ENCODE measurements around the gene IGF2BP2. TPM values are rescaled to one million over a fixed set of nuclear protein-coding genes. Genes with fewer than 3 reads are reported as not detected.
"Not testable (repeated sequence)": the region's sequence is repeated elsewhere in the genome, so short reads cannot be mapped to it uniquely, and the experiment has no call there.

The IGF2BP2 gene
- total RNA-seq, result 8.4 TPM

DNA sequence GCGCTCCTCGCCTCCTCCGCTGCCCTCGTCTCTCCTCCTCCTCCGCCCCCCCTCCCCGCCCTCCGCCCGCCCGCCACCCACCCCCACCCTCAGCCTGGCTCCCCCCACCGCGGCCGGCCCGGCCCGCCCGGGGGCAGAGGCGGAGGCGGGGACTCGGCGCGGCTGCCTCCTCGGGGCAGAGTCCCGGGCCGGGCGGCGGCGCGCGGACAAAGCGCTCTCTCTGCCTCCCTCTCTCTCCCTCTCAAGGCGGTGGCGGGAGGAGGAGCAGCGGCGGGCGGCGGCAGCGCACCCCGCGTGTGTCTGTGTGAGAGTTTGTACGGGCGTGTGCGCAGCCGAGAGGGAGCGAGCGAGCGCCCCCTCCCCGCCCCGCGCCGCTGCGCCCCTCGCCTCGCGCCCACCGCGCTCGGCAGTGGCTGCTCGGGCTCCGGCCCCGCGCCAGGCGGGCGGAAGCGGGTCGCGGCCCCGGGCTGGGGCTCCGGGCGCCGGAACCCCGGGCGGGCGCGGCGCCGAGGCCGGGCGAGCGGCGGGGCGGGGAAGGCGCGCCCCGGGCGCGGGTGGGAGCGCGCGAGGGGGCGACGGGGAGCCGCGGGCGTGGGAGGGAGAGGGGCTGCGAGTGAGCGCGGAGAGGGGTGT lies at the start of gene IGF2BP2:
TSS of gene IGF2BP2 (minus strand) at position 37 of the 633 bp plus-strand sequence. CDS start 82 bp downstream, outside the sequence.
- Histone ChIP-seq H3K4me1 (ENCODE audit: insufficient read depth, low read length) (peaks cover 14% of the 10 kb centered on the region), H3K27me3 (ENCODE audit: insufficient read depth, low read length) (peaks cover 46% of the 10 kb centered on the region), H3K9me3 (ENCODE audit: low read depth, low read length) (no peaks in the 10 kb centered on the region), H3K4me3 (ENCODE audit: low read length) (peak within 1 kb of the TSS; percentile 52)

DNA sequence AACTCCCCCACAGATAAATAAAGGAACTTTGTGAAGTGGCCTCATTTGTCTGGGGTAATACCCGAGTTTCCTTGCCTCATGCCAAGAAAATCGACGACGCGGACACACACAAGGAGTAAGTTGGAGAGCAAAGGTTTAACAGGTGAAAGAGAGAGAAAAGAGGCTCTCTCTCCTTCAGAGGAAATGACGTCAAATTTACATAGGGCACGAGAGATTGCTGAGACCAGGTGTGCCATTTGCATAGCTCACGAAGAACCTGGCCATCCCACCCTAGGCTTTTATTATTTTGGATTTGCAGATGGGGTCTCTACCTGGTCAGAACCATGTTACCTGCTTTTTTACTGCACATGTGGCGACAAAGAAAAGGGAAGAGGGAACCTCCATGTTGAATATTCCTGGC lies 49.3 kb upstream of the IGF2BP2 start:
- Histone ChIP-seq H3K9me3 (ENCODE audit: low read depth, low read length) (no peaks in the 10 kb centered on the region), H3K4me3 (ENCODE audit: low read length) (no peak overlapping the region), H3K27me3 (ENCODE audit: insufficient read depth, low read length) (no peaks in the 10 kb centered on the region), H3K4me1 (ENCODE audit: insufficient read depth, low read length) (no peaks in the 10 kb centered on the region)

DNA sequence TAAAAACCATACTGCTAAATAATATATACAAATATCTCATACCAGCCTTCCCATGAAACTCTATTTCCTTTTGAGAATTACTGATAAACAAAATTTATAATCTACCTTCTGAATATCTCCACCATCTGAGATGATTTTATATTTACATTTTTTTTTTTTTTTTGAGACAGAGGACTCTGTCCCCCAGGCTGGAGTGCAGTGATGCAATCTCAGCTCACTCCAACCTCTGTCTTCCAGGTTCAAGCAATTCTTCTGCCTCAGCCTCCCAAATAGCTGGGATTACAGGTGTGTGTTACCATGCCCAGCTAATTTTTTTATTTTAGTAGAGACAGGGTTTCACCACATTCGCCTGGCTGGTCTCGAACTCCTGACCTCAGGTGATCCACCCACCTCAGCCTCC lies 42.8 kb upstream of the IGF2BP2 start:
- peaks cover 2% of the 10 kb centered on the region for H3K27me3 ChIP-seq (ENCODE audit: insufficient read depth, low read length)
- H3K9me3 ChIP-seq (ENCODE audit: low read depth, low read length), result no peaks in the 10 kb centered on the region
- H3K4me3 ChIP-seq (ENCODE audit: low read length), result no peak overlapping the region
- H3K4me1 ChIP-seq (ENCODE audit: insufficient read depth, low read length), result no peaks in the 10 kb centered on the region

DNA sequence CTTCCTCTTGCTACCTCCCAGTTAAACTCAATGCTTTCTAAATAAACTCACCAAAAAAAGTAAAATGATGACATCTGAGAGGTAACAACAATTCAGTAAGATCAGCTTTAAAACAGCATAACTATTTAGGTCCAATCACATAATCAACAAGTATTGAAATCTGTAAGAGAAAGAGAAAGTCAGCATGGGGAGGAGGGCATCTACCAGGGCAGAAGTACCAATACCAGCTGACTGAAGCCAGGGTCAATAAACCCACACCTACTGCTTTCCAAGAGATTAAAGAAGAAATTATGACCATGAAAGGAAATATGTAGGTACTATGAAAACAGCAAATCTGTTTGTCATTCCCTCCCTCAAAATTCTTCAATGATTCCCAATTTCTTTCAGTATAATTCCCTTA lies 42.2 kb upstream of the IGF2BP2 start:
- H3K27me3 ChIP-seq (ENCODE audit: insufficient read depth, low read length), result peaks cover 2% of the 10 kb centered on the region
- H3K4me3 ChIP-seq (ENCODE audit: low read length), result no peak overlapping the region
- H3K4me1 ChIP-seq (ENCODE audit: insufficient read depth, low read length), result no peaks in the 10 kb centered on the region
- H3K9me3 ChIP-seq (ENCODE audit: low read depth, low read length), result no peaks in the 10 kb centered on the region

DNA sequence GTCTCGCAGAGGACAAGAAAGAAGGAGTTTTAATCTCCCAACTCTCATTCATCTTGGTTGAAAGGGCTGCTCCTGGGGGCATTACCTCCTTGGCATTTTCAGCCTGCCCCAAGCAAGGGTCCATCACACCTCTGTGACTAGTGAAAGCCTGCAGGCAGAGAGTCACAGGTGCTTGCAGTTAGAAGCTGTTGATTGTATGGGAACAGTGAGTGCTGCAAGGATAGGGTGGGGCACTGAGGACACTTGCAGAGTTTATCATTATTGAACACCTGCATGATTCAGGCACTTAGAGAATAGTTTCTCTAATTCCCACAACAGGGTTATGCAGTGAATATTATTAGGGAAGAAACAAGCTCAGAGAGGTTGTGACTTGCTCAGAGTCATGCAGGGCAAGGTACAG lies 41.7 kb upstream of the IGF2BP2 start:
- Histone ChIP-seq H3K9me3 (ENCODE audit: low read depth, low read length) (no peaks in the 10 kb centered on the region), H3K27me3 (ENCODE audit: insufficient read depth, low read length) (peaks cover 2% of the 10 kb centered on the region), H3K4me1 (ENCODE audit: insufficient read depth, low read length) (no peaks in the 10 kb centered on the region), H3K4me3 (ENCODE audit: low read length) (no peak overlapping the region)

DNA sequence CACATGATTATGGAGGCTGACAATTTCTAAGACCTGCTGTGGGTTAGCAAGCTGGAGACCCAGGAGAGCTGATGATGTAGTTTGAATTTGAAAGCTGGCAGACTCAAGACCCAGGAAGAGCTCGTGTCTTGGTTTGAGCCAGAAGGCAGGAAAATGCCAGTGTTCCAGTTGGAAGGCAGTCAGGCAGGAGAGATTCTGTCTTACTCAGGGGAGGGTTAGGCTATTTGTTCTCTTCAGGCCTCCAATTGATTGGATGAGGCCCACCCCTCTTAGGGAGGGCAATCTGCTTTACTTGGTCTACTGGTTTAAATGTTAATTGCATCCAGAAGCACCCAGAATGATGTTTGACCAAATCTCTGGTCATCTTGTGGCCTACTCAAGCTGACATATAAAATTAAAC lies 40.4 kb upstream of the IGF2BP2 start:
- Histone ChIP-seq H3K9me3 (ENCODE audit: low read depth, low read length) (no peaks in the 10 kb centered on the region), H3K27me3 (ENCODE audit: insufficient read depth, low read length) (peaks cover 2% of the 10 kb centered on the region), H3K4me3 (ENCODE audit: low read length) (no peak overlapping the region), H3K4me1 (ENCODE audit: insufficient read depth, low read length) (no peaks in the 10 kb centered on the region)

DNA sequence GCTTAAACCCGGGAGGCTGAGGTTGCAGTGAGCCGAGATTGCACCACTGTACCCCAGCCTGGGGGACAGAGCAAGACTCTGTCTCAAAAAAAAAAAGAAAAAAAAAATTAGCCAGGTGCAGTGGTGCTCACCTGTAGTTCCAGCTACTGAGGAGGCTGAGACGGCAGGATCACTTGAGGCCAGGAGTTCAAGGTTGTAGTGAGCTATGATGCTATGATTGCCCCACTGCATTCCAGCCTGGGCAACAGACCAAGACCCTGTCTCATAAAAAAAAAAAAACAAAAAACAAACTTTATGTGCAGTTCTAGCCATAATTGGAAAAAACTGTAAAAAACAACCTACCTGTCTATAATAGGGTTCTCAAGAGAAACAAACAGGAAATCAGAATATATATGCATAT lies 39.9 kb upstream of the IGF2BP2 start:
- H3K4me1 ChIP-seq (ENCODE audit: insufficient read depth, low read length), result no peaks in the 10 kb centered on the region
- H3K27me3 ChIP-seq (ENCODE audit: insufficient read depth, low read length), result peaks cover 2% of the 10 kb centered on the region
- H3K4me3 ChIP-seq (ENCODE audit: low read length), result no peak overlapping the region

DNA sequence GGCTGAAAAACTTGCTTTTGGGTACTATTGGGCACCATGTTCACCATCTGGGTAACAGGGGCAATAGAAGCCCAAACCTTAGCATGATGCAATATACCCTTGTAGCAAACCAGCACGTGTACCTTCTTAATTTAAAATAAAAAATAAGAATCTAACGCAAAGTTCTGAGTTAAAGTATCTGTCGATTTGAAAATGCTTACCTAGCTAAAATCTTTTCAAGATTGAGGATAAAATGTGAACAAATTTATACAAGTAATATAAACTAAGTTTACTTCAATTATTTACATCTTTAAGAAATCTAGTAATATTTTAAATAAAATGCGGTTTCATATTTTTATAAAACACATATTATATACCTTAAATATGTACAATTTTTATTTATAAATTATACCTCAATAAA lies 38.1 kb upstream of the IGF2BP2 start:
- H3K9me3 ChIP-seq (ENCODE audit: low read depth, low read length), result no peaks in the 10 kb centered on the region
- no peaks in the 10 kb centered on the region for H3K27me3 ChIP-seq (ENCODE audit: insufficient read depth, low read length)
- H3K4me3 ChIP-seq (ENCODE audit: low read length), result no peak overlapping the region
- H3K4me1 ChIP-seq (ENCODE audit: insufficient read depth, low read length), result no peaks in the 10 kb centered on the region

More for the DNA sequence above, 39.9 kb upstream of the IGF2BP2 start:
- no peaks in the 10 kb centered on the region for H3K9me3 ChIP-seq (ENCODE audit: low read depth, low read length)

DNA sequence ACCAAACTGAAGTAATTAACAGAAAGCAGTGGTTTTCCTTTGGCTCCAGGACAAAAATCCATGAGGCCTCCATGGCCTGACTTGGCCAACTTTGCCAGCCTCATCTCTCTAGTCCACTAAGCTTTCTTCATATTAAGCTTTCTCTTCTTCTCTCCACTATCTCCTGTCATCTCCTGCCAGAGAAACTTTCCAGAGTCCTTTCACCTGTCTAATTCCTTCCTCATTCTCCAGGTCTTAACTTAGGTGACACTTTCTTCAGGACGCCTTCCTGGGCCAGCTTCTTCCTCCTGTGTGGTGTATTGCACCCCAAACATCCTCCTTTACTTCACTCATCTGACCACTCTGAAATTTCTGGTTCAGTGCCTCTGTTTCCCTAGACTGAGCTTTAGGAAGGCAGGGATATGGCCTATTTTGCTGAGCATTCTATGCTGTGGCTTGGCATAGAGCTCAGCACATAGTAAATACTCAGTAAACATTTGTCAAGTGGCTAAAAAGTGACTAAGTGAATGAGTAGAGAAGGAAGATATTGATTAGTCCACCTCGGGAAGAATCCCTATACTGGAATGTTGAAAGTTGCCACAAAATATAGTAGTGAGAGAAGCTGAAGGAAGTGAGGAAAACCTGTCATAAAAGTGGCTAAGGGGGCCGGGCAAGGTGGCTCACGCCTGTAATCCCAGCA lies 34.6 kb upstream of the IGF2BP2 start:
- no peak overlapping the region for H3K4me3 ChIP-seq (ENCODE audit: low read length)
- peaks cover 9% of the 10 kb centered on the region for H3K9me3 ChIP-seq (ENCODE audit: low read depth, low read length)
- H3K27me3 ChIP-seq (ENCODE audit: insufficient read depth, low read length), result no peaks in the 10 kb centered on the region
- H3K4me1 ChIP-seq (ENCODE audit: insufficient read depth, low read length), result no peaks in the 10 kb centered on the region

GRCh38 chr3:185858502-185859225 lies 33.8 kb upstream of the IGF2BP2 start:
- no peaks in the 10 kb centered on the region for H3K4me1 ChIP-seq (ENCODE audit: insufficient read depth, low read length)
- peaks cover 9% of the 10 kb centered on the region for H3K9me3 ChIP-seq (ENCODE audit: low read depth, low read length)

GRCh38 chr3:185857208-185857607 lies 32.4 kb upstream of the IGF2BP2 start:
- Histone ChIP-seq H3K27me3 (ENCODE audit: insufficient read depth, low read length) (no peaks in the 10 kb centered on the region), H3K4me3 (ENCODE audit: low read length) (no peak overlapping the region), H3K4me1 (ENCODE audit: insufficient read depth, low read length) (no peaks in the 10 kb centered on the region), H3K9me3 (ENCODE audit: low read depth, low read length) (peaks cover 9% of the 10 kb centered on the region)

More at GRCh38 chr3:185858502-185859225, 33.8 kb upstream of the IGF2BP2 start:
- Histone ChIP-seq H3K27me3 (ENCODE audit: insufficient read depth, low read length) (no peaks in the 10 kb centered on the region), H3K4me3 (ENCODE audit: low read length) (no peak overlapping the region)

DNA sequence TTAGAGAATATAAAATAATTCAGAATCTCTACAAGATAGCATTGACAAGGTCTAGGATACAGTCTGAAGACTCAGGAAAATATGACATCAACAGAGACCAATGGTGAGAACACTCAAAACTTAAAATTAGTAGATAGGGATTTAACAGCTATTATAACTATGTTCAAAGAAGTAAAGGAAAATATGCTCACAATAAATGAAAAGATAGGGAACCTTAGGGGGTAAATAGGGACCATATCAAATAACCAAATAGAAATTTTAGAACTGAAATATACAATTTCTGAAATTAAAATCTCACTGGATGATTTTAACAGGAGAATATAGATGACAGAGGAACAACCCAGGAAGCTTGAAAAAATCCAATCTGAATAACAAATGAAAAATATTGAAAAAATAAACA lies 31.8 kb upstream of the IGF2BP2 start:
- H3K4me3 ChIP-seq (ENCODE audit: low read length), result no peak overlapping the region
- no peaks in the 10 kb centered on the region for H3K27me3 ChIP-seq (ENCODE audit: insufficient read depth, low read length)
- peaks cover 9% of the 10 kb centered on the region for H3K9me3 ChIP-seq (ENCODE audit: low read depth, low read length)
- no peaks in the 10 kb centered on the region for H3K4me1 ChIP-seq (ENCODE audit: insufficient read depth, low read length)

DNA sequence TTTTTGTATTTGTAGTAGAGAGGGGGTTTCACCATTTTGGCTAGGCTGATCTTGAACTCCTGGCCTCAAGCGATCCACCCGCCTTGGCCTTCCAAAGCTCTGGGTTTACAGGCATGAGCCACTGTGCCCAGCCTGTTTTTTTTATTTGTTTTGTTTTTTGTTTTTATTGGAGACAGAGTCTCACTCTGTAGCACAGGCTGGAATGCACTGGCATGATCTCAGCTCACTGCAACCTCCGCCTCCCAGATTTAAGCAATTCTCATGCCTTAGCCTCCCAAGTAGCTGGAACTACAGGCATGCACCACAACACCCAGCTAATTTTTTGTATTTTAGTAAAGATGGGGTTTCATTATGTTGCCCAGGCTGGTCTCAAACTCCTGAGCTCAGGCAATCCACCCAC lies 28.9 kb upstream of the IGF2BP2 start:
- not testable (repeated sequence) for H3K4me1 ChIP-seq (ENCODE audit: insufficient read depth, low read length); H3K4me3 ChIP-seq (ENCODE audit: low read length); H3K9me3 ChIP-seq (ENCODE audit: low read depth, low read length); H3K27me3 ChIP-seq (ENCODE audit: insufficient read depth, low read length)

DNA sequence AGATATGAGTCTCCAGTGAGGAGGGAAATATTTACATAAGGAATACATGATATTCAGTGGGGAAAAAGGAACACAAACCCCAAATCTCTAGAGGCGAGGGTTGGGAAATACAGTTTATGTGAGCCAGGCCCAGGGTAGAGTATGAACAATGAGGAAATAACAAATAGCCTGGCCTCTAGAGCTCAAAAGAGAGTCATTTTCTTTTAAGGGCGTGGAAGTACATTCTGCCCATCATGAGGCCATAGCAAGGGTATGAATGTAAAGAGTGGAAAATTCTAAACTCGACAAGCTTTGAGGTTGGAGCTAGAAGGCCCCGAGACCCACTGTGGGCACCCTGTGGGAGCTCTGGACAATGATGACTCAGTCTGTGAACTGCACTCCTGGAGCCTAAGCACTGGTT lies 27.8 kb upstream of the IGF2BP2 start:
- Histone ChIP-seq H3K9me3 (ENCODE audit: low read depth, low read length) (peaks cover 9% of the 10 kb centered on the region), H3K27me3 (ENCODE audit: insufficient read depth, low read length) (no peaks in the 10 kb centered on the region), H3K4me3 (ENCODE audit: low read length) (no peak overlapping the region), H3K4me1 (ENCODE audit: insufficient read depth, low read length) (no peaks in the 10 kb centered on the region)

- no peaks in the 10 kb centered on the region for H3K27me3 ChIP-seq (ENCODE audit: insufficient read depth, low read length)
- H3K4me3 ChIP-seq (ENCODE audit: low read length), result no peak overlapping the region
- peaks cover 9% of the 10 kb centered on the region for H3K9me3 ChIP-seq (ENCODE audit: low read depth, low read length)
- H3K4me1 ChIP-seq (ENCODE audit: insufficient read depth, low read length), result no peaks in the 10 kb centered on the region
Measured at GRCh38 chr3:185851959-185852358, 27.1 kb upstream of the IGF2BP2 start.

Measured in mononuclear cell (primary cell).